NK-92 (cell line): ENCODE data around the gene OBSCN.
"Not testable (repeated sequence)": the region's sequence is repeated elsewhere in the genome, so short reads cannot be mapped to it uniquely, and the experiment has no call there.

Experiments
- DNase-seq: peaks from one replicate; lab custom pipeline; 2025; ENCODE audit not compliant: unreplicated experiment; lab: John Stamatoyannopoulos, UW

The OBSCN gene

GRCh38 chr1:228211531-228212414 lies 3.9 kb downstream of the OBSCN start:
- DNase-seq: no peak

- DNase-seq: no peak
These were observed 4.6 kb downstream of the OBSCN start for GRCh38 chr1:228212415-228212965.

GRCh38 chr1:228212966-228213844 lies 5.4 kb downstream of the OBSCN start:
- DNase-seq: peak; percentile 54

GRCh38 chr1:228213917-228214808 lies 6.3 kb downstream of the OBSCN start:
- DNase-seq: no peak

- no peak for DNase-seq
These were observed 7.2 kb downstream of the OBSCN start for GRCh38 chr1:228214921-228215662.

GRCh38 chr1:228215663-228216116 lies 7.8 kb downstream of the OBSCN start:
- DNase-seq: no peak

- no peak for DNase-seq
These were observed 8.8 kb downstream of the OBSCN start for GRCh38 chr1:228216371-228217320.

- DNase-seq: no peak
These were observed 9.9 kb downstream of the OBSCN start for GRCh38 chr1:228217551-228218344.

- DNase-seq: no peak
These were observed 10.8 kb downstream of the OBSCN start for GRCh38 chr1:228218513-228219244.

GRCh38 chr1:228219245-228219961 lies 11.6 kb downstream of the OBSCN start:
- DNase-seq: no peak

GRCh38 chr1:228219962-228220780 lies 12.3 kb downstream of the OBSCN start:
- no peak for DNase-seq

- not testable (repeated sequence) for DNase-seq
These were observed 13.3 kb downstream of the OBSCN start for GRCh38 chr1:228221097-228221496.

GRCh38 chr1:228222548-228222947 lies 14.7 kb downstream of the OBSCN start:
- DNase-seq: no peak

GRCh38 chr1:228224198-228225164 lies 16.6 kb downstream of the OBSCN start:
- no peak for DNase-seq
